Measurements from ENCODE around the gene KRT33B. TPM values are rescaled to one million over a fixed set of nuclear protein-coding genes. Genes with fewer than 3 reads are reported as not detected.
A peak's percentile ranks its signal among the peaks of the same experiment; 100 is the strongest.

KRT33B gene
- total and polyA plus RNA-seq, 2 donors (not counting 1 experiment from before 2014, with no cell fraction given) = not detected

- Histone ChIP-seq H3K4me2 (ENCODE audit: extremely low read depth, insufficient read depth, low read length) (no peak overlapping the region), H3K36me3 (ENCODE audit: control insufficient read depth, insufficient read depth, low read length) (no peaks in the 10 kb centered on the region), H3K9ac (ENCODE audit: insufficient read depth, low read length) (no peak overlapping the region), H3K4me3 (replicated peaks in 1 of 4; ENCODE audit: control extremely low read depth in 1 of 4, insufficient read depth in 1 of 4, low read depth in 3 of 4, low read length in 4 of 4) (no peak overlapping the region), H3K79me2 (ENCODE audit: control insufficient read depth, insufficient read depth, low read length) (no peaks in the 10 kb centered on the region), H3K27ac (ENCODE audit: insufficient read depth, low read length) (no peak overlapping the region), H2AFZ (ENCODE audit: low read length) (no peak overlapping the region), H3K4me1 (ENCODE audit: control insufficient read depth, extremely low read depth, insufficient read depth, low read length) (peaks cover 7% of the 10 kb centered on the region), H3K27me3 (ENCODE audit: control insufficient read depth, insufficient read depth, low read length) (no peaks in the 10 kb centered on the region), H4K20me1 (ENCODE audit: control insufficient read depth, extremely low read depth, insufficient read depth, low read length) (no peaks in the 10 kb centered on the region), H3K9me3 (ENCODE audit: control insufficient read depth, insufficient read depth, low read depth, low read length) (no peaks in the 10 kb centered on the region)
- no peak for TF ChIP-seq EZH2 (IDR thresholded peaks at IDR 0.05; ENCODE audit: low read length, missing control alignments)
- no peak for TF ChIP-seq CTCF (conservative IDR thresholded peaks at IDR 0.05 in 1 of 2, IDR thresholded peaks at IDR 0.05 in 1 of 2; ENCODE audit: low read depth in 1 of 2, low read length in 2 of 2)
- DNase-seq (ENCODE audit: low read depth in 2 of 2) = no peak
Observed at GRCh38 chr17:41415411-41415810, 45.8 kb upstream of the KRT33B start.

- H3K4me1 ChIP-seq (ENCODE audit: control insufficient read depth, extremely low read depth, insufficient read depth, low read length) = peaks cover 7% of the 10 kb centered on the region
Observed at GRCh38 chr17:41413982-41414381, 44.4 kb upstream of the KRT33B start.

GRCh38 chr17:41413353-41413957, 43.8 kb upstream of the KRT33B start:
- no peaks in the 10 kb centered on the region for H4K20me1 ChIP-seq (ENCODE audit: control insufficient read depth, extremely low read depth, insufficient read depth, low read length)
- no peak overlapping the region for H3K4me3 ChIP-seq (replicated peaks in 1 of 4; ENCODE audit: control extremely low read depth in 1 of 4, insufficient read depth in 1 of 4, low read depth in 3 of 4, low read length in 4 of 4)
- H3K79me2 ChIP-seq (ENCODE audit: control insufficient read depth, insufficient read depth, low read length) = no peaks in the 10 kb centered on the region
- no peaks in the 10 kb centered on the region for H3K36me3 ChIP-seq (ENCODE audit: control insufficient read depth, insufficient read depth, low read length)
- H3K9me3 ChIP-seq (ENCODE audit: control insufficient read depth, insufficient read depth, low read depth, low read length) = no peaks in the 10 kb centered on the region
- peaks cover 7% of the 10 kb centered on the region for H3K4me1 ChIP-seq (ENCODE audit: control insufficient read depth, extremely low read depth, insufficient read depth, low read length)
- no peak overlapping the region for H3K4me2 ChIP-seq (ENCODE audit: extremely low read depth, insufficient read depth, low read length)
- H3K27ac ChIP-seq (ENCODE audit: insufficient read depth, low read length) = no peak overlapping the region
- no peaks in the 10 kb centered on the region for H3K27me3 ChIP-seq (ENCODE audit: control insufficient read depth, insufficient read depth, low read length)
- TF ChIP-seq CTCF (conservative IDR thresholded peaks at IDR 0.05 in 1 of 2, IDR thresholded peaks at IDR 0.05 in 1 of 2; ENCODE audit: low read depth in 1 of 2, low read length in 2 of 2) = no peak
- no peak for TF ChIP-seq EZH2 (IDR thresholded peaks at IDR 0.05; ENCODE audit: low read length, missing control alignments)
- H3K9ac ChIP-seq (ENCODE audit: insufficient read depth, low read length) = no peak overlapping the region
- no peak overlapping the region for H2AFZ ChIP-seq (ENCODE audit: low read length)
- peak in 1 of 2 donors; percentile 66 for DNase-seq (ENCODE audit: low read depth in 2 of 2)

More at GRCh38 chr17:41413982-41414381, 44.4 kb upstream of the KRT33B start:
- Histone ChIP-seq H3K9ac (ENCODE audit: insufficient read depth, low read length) (no peak overlapping the region), H3K4me2 (ENCODE audit: extremely low read depth, insufficient read depth, low read length) (no peak overlapping the region), H3K27ac (ENCODE audit: insufficient read depth, low read length) (no peak overlapping the region), H3K4me3 (replicated peaks in 1 of 4; ENCODE audit: control extremely low read depth in 1 of 4, insufficient read depth in 1 of 4, low read depth in 3 of 4, low read length in 4 of 4) (no peak overlapping the region), H3K79me2 (ENCODE audit: control insufficient read depth, insufficient read depth, low read length) (no peaks in the 10 kb centered on the region), H2AFZ (ENCODE audit: low read length) (no peak overlapping the region), H3K36me3 (ENCODE audit: control insufficient read depth, insufficient read depth, low read length) (no peaks in the 10 kb centered on the region), H4K20me1 (ENCODE audit: control insufficient read depth, extremely low read depth, insufficient read depth, low read length) (no peaks in the 10 kb centered on the region), H3K9me3 (ENCODE audit: control insufficient read depth, insufficient read depth, low read depth, low read length) (no peaks in the 10 kb centered on the region), H3K27me3 (ENCODE audit: control insufficient read depth, insufficient read depth, low read length) (no peaks in the 10 kb centered on the region)
- TF ChIP-seq EZH2 (IDR thresholded peaks at IDR 0.05; ENCODE audit: low read length, missing control alignments) (no peak), CTCF (conservative IDR thresholded peaks at IDR 0.05 in 1 of 2, IDR thresholded peaks at IDR 0.05 in 1 of 2; ENCODE audit: low read depth in 1 of 2, low read length in 2 of 2) (no peak)
- peak in 1 of 2 donors; percentile 29 for DNase-seq (ENCODE audit: low read depth in 2 of 2)
